Lung (tissue), 12 donors: Measurements from ENCODE around the gene GASK1B. TPM values are rescaled to one million over a fixed set of nuclear protein-coding genes. Genes with fewer than 3 reads are reported as not detected.

ENCODE experiments used
- ATAC-seq: fragments of 200-7000 bp; cut with Tn5 transposase; one replicate; pipeline ENCODE4 v1.9.1; 2020; ENCODE audit warnings: moderate number of reproducible peaks; ENCODE audit not compliant: insufficient read depth, low FRiP score
- DNase-seq, 3 donors: peaks; one replicate each; pipeline ENCODE4 v3.0.0-alpha.2; 2013 to 2017
- H3K27ac ChIP-seq, 2 donors: one replicate each; pipeline ENCODE4 v1.5.1; 2013; ENCODE audit warnings: mild to moderate bottlenecking in 2 of 2, moderate library complexity in 2 of 2, control low read depth in 1 of 2, inconsistent platforms in 1 of 2, low read depth in 1 of 2, low read length in 1 of 2
- H3K27me3 ChIP-seq, 3 donors: one replicate each; pipeline ENCODE4 v1.5.1; 2013; ENCODE audit warnings: low read length in 2 of 3; ENCODE audit not compliant: control insufficient read depth in 3 of 3, insufficient read depth in 3 of 3
- H3K36me3 ChIP-seq, 4 donors: one replicate each; pipeline ENCODE4 v1.5.1; 2013; ENCODE audit warnings: low read length in 4 of 4, mild to moderate bottlenecking in 1 of 4, moderate library complexity in 1 of 4; ENCODE audit not compliant: control insufficient read depth in 4 of 4, insufficient read depth in 4 of 4
- H3K4me1 ChIP-seq, 5 donors: one replicate each; pipeline ENCODE4 v1.5.1; 2013; ENCODE audit warnings: low read length in 5 of 5, mild to moderate bottlenecking in 2 of 5, moderate library complexity in 1 of 5; ENCODE audit not compliant: control insufficient read depth in 5 of 5, insufficient read depth in 5 of 5
- H3K4me3 ChIP-seq: one replicate; pipeline ENCODE4 v1.5.1; 2013; ENCODE audit warnings: mild to moderate bottlenecking, control low read depth, moderate library complexity
- H3K9ac ChIP-seq, 2 donors: one replicate each; pipeline ENCODE4 v1.5.1; 2013; ENCODE audit warnings: low read length in 2 of 2, control low read depth in 1 of 2; ENCODE audit not compliant: insufficient read depth in 1 of 2
- H3K9me3 ChIP-seq, 4 donors: one replicate each; pipeline ENCODE4 v1.5.1; 2013; ENCODE audit warnings: low read length in 3 of 4, mild to moderate bottlenecking in 1 of 4, moderate library complexity in 1 of 4; ENCODE audit not compliant: control insufficient read depth in 4 of 4, insufficient read depth in 3 of 4
- CTCF ChIP-seq: IDR thresholded peaks from 2 replicates; pipeline ENCODE4 v1.5.1; 2012; ENCODE audit warnings: mild to moderate bottlenecking; ENCODE audit errors: control extremely low read depth, extremely low read depth
- WGBS, 2 donors: extraction: QIAGEN DNeasy Blood & Tissue Kit; methylation state at CpG; one replicate each; pipeline ENCODE4 v1.1.7; 2013; 5-methylcytosine and 5-hydroxymethylcytosine counted together
- polyA plus RNA-seq, 2 donors: library from polyadenylated mRNA; stranded (reverse); fragments of 200-250 nt; gene quantifications; one replicate each; pipeline ENCODE4 v1.2.1, GENCODE V29; 2013
- total RNA-seq, 2 donors: library from RNA; depleted of rRNA in 1 of 2; stranded (reverse); fragments of >200 nt in 1 of 2; gene quantifications; one replicate each; pipeline ENCODE4 v1.2.1, GENCODE V29; 2014 to 2021
- donor health status: control.
- donor health status: control.
- donor health status: Bipolar disorder and iron deficiency.
- donor health status: healthy.
- donor health status: DM: yes; HTN: yes; CAD: no.

The GASK1B gene
- total and polyA plus RNA-seq, 4 donors = 3.2 to 36.6 (median 30.2) TPM

- H3K27me3 ChIP-seq = no peaks in the 10 kb centered on the region
- H3K36me3 ChIP-seq = peaks cover 0 to 11% (median 0%) of the 10 kb centered on the region in 4 donors
- no peak for TF ChIP-seq CTCF
- H3K27ac ChIP-seq = no peak overlapping the region
- WGBS, 2 donors = 85 to 89% methylated on average over 2 of the region's 2 CpGs
- DNase-seq (no peak), ATAC-seq (no peak)
- no peak overlapping the region for H3K4me3 ChIP-seq
- no peaks in the 10 kb centered on the region for H3K9me3 ChIP-seq
- H3K9ac ChIP-seq = no peak overlapping the region
- peaks cover 0 to 15% (median 0%) of the 10 kb centered on the region in 5 donors for H3K4me1 ChIP-seq
These were observed 43.1 kb downstream of the GASK1B start for GRCh38 chr4:158129694-158130093.

- H3K27ac ChIP-seq = no peak overlapping the region
- peaks cover 0 to 11% (median 0%) of the 10 kb centered on the region in 5 donors for H3K4me1 ChIP-seq
- H3K27me3 ChIP-seq = no peaks in the 10 kb centered on the region
- H3K36me3 ChIP-seq = peaks cover 0 to 11% (median 0%) of the 10 kb centered on the region in 4 donors
- WGBS, 2 donors = 88 to 91% methylated on average over 5 of the region's 5 CpGs
- no peak overlapping the region for H3K9ac ChIP-seq
- H3K4me3 ChIP-seq = no peak overlapping the region
- H3K9me3 ChIP-seq = no peaks in the 10 kb centered on the region
- TF ChIP-seq CTCF = no peak
- ATAC-seq (no peak), DNase-seq (no peak)
These were observed 44.3 kb downstream of the GASK1B start for GRCh38 chr4:158128540-158128939.

GRCh38 chr4:158125310-158125709 lies 47.5 kb downstream of the GASK1B start:
- no peaks in the 10 kb centered on the region for H3K27me3 ChIP-seq
- H3K4me3 ChIP-seq = no peak overlapping the region
- 81 to 86% methylated on average over 1 of the region's 1 CpG for WGBS, 2 donors
- no peak for TF ChIP-seq CTCF
- no peak for ATAC-seq
- H3K27ac ChIP-seq = no peak overlapping the region
- H3K4me1 ChIP-seq = peaks cover 0 to 20% (median 8%) of the 10 kb centered on the region in 5 donors
- no peak for DNase-seq
- H3K9me3 ChIP-seq = no peaks in the 10 kb centered on the region
- no peak overlapping the region for H3K9ac ChIP-seq
- peaks cover 0 to 8% (median 0%) of the 10 kb centered on the region in 4 donors for H3K36me3 ChIP-seq

Other genes with a start within 250 kb of the GASK1B start
- gene TMEM144, start 37.5 kb upstream of the GASK1B start, total RNA-seq = 10 to 100 TPM; 16.4 to 17.3 TPM
- 1 to 10 TPM; 3.7 to 6.7 TPM for gene TMEM144, start 37.5 kb upstream of the GASK1B start, polyA plus RNA-seq